Anterior cingulate cortex (tissue), 58 donors: Measurements from ENCODE around the gene ZNRD2.

ENCODE experiments used
- DNase-seq, 58 donors: peaks; one replicate each; lab custom pipeline; 2025; lab: John Stamatoyannopoulos, UW

ZNRD2 gene

DNA sequence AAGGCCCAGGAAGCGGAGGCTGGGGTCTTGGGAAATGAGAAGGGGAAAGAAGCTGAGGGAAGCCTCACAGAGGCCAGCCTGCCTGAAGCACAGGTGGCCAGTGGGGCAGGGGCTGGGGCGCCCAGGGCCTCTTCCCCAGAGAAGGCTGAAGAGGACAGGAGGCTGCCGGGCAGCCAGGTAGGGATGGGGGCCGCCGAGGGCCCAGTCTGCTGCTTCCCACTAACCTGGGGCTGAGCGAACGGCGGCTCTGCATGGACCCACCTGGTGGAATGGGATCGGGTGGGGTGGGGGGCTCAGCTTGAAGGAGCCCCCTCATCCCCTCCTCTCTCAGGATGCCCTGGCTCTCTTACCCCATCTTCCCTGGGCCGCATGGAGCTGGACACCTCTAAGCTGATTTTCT lies 13.3 kb downstream of the ZNRD2 start:
- DNase-seq, result no peak

DNA sequence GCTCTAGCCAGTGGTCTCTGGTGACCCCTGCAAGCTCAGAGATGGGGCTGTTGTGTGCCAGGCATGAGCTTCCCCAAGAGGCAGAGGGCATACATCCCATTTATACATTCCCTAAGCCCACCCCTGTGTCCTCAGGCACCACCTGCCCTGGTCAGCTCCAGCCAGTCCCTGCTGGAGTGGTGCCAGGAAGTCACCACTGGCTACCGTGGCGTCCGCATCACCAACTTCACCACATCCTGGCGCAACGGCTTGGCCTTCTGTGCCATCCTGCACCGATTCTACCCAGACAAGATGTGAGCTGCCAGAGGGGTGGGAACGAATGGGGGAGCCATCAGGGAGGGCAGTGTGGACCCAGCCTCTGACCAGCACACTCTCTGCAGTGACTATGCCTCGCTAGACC lies 13.8 kb downstream of the ZNRD2 start:
- peak in 1 of 58 donors; percentile 10 for DNase-seq

DNA sequence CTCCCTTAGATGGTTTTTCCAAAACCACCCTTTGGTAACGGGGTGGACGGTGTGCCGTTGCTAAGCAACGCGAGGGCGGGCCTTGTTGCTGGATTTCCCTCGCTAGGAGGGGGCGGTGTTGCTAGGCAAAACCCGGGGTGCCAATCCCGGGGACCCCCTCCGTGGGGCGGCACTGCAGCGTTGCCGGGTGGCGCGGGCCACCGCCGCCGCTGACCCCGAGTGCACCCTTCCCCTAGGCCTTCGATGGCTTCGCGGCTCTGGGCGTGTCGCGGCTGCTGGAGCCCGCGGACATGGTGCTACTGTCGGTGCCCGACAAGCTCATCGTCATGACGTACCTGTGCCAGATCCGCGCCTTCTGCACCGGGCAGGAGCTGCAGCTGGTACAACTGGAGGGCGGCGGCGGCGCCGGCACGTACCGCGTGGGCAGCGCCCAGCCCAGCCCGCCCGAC lies 14.5 kb downstream of the ZNRD2 start:
- DNase-seq, result peak in 29 of 58 donors; percentile 17 to 80 (median 41)

DNA sequence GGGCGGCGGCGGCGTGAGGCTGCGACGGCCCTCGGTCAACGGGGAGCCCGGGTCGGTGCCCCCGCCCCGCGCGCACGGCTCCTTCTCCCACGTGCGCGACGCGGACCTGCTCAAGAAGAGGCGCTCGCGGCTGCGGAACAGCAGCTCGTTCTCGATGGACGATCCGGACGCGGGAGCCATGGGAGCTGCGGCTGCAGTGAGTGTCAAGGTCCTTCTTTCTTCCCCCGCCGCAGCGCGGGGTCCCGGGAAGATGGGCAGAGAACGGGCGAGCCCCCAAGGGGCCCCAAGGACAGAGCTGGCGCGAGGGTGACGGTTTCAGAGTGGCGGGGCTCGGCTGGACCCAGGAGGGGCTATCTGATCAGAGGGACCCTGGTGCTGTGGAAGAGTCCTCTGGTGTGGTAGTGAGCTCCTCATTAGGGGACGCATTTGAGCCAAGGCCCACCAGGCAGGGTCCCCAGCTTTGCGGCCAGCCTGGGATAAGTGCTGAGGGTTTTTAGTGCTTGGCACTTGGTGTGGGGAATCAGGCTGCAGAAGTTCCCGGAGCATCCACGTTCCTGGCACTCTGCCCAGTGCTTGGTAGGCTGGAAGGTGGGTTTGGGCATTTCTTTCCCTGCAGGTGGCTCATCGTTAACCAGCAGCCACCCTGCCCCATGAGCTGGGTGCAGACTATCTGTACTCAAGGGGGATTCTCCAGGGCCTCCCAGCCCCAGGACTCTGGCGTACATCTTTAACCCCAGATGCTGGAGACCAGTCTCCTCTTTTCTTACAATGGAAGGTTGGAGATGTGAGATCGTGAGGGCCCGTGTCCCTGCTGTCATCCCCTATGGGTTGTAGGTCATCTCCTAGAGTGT lies 15.3 kb downstream of the ZNRD2 start:
- peak in 1 of 58 donors; percentile 37 for DNase-seq

DNA sequence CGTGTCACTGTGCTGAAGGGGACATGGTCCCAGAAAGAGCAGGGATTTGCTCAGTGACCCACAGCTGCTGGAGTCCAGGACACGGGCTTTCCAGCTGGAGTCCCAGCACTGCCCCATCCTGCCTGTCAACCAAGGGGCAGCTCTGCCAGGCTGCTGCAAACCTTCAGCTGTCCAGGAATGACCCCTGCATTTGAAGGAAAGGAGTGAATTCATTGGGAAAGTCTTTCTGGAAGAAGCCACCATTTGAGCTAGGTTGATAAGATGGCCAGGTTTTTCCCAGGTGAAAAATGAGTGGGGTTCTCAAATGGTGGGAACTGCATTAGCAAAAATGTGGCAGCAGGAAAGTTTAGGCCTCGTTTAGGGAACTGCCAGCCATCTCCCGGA lies 16.0 kb downstream of the ZNRD2 start:
- DNase-seq, result no peak

DNA sequence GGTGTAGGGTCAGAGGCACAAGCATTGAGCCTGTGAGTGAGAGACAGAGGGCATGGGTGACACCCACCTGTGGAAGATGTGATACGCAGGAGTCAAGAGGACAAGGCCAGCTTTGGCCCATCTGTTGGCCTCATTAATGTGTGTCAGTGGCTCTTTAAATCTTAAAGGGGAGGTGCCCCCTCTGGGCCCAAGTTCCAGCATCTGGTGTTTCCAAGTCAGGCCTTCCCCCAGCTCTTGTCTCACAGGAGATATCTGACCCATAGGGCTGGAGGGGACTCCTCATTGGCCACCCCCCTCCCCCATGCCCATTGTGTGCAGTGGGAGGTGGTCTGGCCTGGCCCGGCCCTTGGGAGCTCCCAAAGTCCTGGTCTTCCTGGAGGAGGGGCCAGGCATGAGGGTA lies 16.4 kb downstream of the ZNRD2 start:
- no peak for DNase-seq

DNA sequence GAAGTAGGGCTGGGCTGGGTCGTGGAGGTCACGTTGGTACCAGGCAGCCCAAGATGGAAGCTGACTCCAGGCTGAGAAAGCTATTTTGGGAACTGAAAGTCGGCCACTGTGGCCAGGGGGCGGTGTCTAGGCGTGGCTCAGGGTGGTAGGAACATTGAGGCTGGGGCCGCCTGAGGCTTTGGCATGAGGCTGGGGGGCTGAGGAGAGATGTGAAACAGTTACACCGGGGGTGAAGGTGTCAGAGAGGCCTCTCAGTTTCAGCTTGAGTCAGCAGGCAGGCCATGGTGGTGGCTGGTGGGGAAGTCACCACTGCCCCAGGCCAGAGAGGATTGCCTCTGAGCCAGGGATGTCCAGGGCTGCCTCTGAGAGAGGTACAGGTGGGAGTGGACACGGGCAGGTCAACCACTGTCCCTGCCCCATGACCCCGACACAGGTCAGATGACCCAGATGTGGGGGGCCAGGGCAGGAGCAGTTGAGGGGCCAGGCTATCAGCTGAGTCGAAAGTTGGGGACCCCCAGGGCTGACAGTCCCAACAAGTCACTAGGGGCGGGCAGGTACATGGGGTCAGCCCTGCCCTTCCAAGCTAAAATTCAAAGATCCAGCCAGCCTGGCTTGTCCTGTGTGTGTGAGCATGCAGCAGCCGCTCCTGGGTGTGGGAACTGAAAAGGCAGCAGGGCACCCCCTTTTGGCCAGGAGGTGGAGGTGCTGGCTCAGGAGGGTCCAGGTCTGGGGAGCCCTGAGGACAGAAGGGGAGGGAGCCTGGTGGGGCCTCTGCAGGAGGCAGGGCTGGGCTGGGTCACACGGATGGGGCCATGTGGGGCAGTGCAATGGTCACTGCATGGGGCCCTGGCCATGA lies 18.1 kb downstream of the ZNRD2 start:
- DNase-seq, result peak in 9 of 58 donors; percentile 10 to 35 (median 18)

DNA sequence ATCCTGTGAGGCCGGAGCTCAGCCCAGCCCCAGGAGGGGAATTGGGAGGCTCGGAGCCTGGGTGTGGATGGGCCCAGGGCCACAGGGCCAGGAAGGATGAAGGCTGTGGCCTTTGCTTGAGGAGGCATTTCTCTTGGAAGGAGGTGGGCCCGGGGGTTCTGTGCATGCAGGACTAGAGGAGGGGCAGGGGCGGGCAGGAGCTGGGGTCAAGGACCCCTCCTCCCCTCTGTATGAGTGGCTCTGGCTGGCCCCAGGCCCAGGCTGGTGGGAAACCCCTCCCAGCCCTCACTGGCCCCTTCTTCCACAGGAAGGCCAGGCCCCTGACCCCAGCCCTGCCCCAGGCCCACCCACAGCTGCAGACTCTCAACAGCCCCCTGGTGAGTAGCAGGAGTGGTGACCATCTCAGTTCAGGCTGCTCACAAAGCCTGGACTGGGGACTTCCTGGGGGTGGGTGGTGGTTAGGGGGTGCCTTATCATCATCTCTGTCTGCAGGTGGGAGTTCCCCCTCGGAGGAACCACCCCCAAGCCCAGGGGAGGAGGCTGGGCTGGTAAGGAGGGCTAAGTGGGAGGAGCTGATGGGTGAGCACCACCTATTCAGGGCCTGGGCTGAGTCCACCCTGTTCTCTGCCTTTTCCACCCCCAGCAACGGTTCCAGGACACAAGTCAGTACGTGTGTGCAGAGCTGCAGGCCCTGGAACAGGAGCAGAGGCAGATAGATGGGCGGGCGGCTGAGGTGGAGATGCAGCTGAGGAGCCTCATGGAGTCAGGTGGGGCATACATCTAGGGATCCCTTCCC lies 19.4 kb downstream of the ZNRD2 start:
- no peak for DNase-seq

DNA sequence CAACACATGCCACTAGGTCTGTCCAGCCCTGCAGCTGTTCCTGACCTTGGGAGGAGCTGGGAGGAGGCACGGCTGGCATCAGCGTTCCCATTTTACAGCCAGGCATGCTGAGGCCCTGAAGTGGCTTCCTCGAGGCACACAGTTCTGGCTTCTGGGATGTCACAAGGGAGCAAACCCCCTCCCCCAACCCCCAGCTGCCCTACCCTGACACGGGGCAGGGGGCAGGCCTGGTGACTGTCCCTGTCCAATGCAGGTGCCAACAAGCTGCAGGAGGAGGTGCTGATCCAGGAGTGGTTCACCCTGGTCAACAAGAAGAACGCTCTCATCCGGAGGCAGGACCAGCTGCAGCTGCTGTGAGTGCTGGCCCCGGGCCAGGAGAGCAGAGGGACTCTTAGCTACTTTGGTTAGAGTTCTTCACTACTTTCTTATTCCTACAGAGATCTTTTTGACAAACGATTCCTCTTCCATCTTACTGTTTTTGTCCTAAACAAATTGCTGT lies 20.0 kb downstream of the ZNRD2 start:
- peak in 1 of 58 donors; percentile 27 for DNase-seq

DNA sequence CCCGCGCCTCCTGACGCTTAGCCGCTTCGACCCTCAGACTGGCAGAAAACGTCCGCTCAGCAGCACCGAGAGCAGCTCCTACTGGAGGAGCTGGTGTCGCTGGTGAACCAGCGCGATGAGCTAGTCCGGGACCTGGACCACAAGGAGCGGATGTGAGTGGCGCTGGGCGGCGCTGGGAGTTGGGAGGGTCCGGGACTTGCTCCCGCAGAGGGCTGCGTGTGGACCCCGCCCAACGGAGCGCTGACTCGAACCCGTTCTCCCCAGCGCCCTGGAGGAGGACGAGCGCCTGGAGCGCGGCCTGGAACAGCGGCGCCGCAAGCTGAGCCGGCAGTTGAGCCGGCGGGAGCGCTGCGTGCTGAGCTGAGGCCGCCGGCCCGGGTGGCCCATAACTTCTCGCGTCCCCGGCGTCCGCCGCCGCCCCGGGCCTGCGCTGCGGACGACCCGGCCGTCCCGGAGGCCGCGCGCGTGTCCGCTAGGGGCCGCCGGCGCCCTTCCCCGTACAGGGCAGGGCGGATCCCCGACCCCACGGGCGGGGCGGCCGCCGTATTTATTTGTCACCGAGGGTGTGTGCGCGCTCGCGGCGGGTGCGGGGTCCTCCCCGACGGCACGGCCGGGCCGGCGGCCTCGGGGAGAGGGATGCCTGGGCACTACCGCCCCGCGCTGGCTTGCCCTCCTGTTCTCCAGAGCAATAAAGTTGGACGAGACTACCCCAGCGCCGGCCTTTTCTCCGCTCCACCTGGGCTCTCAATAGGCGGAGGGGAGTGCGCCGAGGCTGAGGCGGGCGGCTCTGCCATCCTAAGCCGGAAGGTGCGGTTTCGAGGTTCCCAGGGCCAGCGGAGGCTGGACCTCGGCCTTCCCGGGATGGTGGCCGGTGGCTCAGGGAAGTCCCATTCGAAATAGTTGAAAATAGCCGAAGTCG lies 21.9 kb downstream of the ZNRD2 start:
- no peak for DNase-seq

DNA sequence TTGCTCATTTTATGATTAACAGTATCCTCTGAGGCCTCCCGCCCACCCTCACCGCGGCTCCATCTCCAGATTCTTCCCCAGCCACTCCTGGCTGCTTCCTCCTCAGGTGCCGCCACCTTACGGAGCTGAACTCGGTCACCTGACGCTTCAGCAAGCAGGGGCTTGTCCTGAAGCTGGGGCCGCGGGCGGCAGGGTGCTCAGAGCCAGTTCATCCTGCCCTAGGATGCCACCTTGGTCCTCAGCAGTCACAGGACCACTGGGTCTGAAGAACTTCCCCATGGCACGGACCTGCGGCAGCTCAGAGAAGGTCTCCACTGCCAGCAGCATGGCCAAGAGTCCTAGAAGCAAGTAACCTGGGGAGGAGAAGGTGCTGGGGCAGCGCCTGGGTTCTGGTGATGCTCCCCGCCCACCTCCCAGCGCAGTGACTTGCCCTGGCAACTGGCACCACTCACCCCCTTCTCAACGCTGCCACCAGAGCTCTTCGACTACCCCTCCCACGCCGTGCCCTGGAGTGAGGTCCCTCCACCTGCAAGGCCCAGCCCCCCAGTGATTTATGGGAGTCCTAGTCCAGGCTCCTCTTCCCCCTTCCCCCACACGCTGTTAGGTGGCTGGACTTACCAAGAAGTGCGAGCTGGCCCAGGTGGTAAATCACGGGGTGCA lies 22.7 kb downstream of the ZNRD2 start:
- DNase-seq, result no peak

DNA sequence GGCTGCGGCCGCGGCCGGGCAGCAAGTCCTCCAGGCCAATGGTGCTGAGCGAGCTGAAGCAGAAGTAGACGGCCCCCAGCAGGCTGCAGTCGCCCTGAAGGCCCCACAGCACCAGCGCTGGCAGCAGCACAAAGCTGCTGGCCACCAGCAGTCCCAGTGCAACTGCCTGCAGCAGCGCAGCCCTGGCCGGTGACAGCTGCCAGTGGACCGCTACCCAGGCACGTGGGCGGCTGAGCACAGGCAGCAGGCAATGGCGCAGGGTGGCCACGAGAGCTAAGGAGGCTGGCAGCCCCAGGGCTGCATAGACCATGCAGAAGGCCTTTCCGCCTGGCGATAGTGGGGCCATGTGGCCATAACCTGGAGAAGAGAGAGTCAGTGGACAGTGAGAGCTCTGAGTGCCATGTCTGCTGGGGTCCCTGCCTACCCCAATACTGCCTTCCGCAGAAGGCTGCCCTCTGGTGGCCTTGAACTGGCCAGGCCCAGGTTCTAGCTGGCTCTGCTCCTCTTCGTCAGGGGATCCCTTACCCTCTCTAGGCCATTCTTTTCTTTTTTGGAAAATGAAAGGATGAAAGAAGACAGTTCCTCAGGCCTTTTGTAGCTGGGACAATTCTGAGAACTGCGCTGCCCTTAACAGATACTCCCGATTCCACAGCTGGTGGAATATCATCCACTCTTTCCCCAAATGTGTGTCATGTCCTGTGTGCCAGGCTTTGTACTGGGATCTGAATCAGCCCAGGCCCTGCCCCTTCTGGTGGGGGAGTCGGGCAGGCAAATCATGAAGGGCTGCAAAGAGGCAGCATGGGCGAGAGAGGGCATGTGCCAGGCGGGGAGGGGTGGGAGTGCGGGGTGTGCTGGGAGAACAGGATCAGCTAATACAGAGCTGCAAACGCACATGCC lies 23.5 kb downstream of the ZNRD2 start:
- peak in 51 of 58 donors; percentile 26 to 84 (median 72) for DNase-seq

DNA sequence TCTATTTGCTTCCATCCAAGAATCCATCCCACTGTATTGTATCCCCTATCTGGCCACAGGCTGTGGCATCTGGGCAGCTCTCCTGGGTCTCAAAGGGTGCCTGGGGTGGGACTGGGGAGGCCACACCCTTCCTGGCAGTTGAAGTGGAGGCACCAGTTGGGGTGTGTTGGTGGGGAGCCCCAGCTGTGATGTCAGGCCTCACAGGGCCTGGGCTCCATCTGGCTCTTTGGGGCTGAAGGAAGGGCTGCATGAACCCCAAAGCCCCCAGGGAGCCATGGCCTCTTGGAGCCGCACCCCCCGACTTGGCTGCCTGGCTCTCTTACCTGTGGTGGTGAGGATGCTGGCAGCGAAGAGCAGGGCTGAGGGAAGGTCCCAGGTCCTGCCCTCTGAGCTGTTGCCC lies 24.9 kb downstream of the ZNRD2 start:
- DNase-seq, result no peak

DNA sequence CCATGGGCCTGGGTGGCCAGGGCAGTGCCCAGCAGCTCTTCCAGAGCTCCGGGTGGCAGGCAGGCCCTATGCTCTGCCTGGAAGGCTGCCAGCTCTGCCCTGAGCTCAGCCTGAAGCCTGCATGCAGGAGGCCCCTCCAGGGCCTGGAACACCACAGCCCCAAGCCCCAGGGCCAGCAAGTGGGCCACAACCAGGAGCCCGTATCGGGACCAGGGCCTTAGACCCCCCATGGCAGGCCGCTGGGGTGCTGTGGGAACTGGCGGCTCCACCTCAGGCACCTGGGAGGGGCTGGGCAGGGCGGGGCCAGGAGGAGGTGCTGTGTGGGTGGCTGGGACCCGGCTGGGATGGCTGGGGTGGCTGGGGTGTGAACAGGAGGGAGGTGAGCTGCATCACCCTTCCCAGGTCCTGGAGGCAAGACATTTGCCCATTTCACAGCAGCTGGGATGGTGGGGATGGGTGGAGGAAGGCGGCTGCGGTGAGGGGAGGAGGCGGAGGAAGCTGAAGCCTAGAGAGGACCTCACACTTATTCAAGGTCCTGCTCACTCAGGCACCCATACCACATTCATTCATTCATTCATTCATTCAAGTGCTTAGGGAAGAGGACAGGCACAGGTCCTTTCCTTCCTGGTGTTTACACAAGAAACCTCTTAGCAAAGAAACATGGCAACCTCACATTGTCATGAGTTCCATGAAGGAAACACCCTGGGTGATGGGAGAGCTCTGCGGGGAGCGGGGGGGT lies 25.4 kb downstream of the ZNRD2 start, which contains the start of gene KCNK7:
Gene KCNK7, minus strand, starts transcription at position 258 of the 739 bp plus-strand sequence. Its CDS starts 28 bp downstream, at position 230.
- DNase-seq, result no peak

DNA sequence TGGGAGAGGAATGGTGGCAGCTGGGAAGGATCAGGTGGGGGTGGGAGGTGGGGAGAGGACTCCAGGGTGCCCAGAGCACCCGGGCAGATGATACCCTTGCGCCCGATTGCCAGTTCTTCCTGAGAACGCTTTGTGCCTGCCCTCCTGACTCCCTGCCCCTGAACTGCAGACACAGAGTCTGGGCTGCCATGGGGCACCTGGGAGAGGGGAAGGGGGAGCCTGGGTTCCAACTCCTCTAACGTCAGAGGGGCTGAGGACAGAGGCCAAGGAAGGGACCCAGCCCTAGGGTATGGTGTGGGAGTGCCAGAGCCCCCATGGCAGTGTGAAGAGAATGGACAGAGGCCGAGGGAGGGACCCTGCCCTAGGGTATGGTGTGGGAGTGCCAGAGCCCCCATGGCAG lies 26.2 kb downstream of the ZNRD2 start:
- DNase-seq, result no peak

DNA sequence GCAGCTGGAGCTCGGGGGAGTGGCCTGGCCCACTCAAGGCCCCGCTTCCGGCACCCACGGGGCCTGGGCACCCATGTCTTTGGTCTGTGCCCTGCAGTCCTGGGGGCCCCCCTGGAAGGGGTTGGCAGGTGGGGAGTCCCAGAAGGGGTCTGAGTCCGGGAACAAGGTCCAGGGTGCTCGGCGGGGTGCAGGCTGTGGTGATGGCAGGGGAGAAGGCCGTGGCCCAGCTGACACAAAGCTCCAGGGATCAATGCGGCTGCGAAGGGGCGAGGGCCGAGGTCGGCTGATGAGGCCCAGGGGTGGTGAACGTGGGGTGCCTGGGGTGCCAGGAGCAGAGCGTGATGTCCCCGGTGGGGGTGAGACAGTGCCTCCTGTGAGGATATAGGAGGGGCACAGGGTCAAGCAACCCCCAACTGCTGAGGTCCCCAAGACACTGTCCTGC lies 28.0 kb downstream of the ZNRD2 start:
- DNase-seq, result no peak
